H1 (cell line): ENCODE results near the gene TRIM22. TPM values are rescaled to one million over a fixed set of nuclear protein-coding genes. Genes with fewer than 3 reads are reported as not detected.

Experiments used
- TCF12 ChIP-seq: IDR thresholded peaks from 2 replicates; pipeline ENCODE4 v1.6.1; 2011; ENCODE audit warnings: low read depth, mild to moderate bottlenecking, low read length
- polyA plus RNA-seq, 7 experiments: library from polyadenylated mRNA; depleted of rRNA in 3 of 7; stranded (reverse) in 5 of 7; unstranded in 2 of 7; fragments of >200 nt in 5 of 7; fragments of 200-250 nt in 2 of 7; gene quantifications; 1 replicate in 5 of 7; 2 replicates in 1 of 7; 4 replicates in 1 of 7; pipeline versions ENCODE4 v1.2.1 to v1.2.3, GENCODE V29; 2011 to 2013; ENCODE audit warnings: missing spikeins in 2 of 7, mixed read lengths in 2 of 7
- total RNA-seq: library from RNA; stranded (reverse); fragmentation: NEBNext Ultra II Directional; extraction: Animal tissue kit (Norgen Biotek cat#: 25700); gene quantifications from 2 replicates; pipeline ENCODE4 v1.2.1, GENCODE V29; 2021
- TF ChIP-seq, protein P1 (sequence below): fragments of 300-600 bp; sonication (generic); IDR thresholded peaks from 2 replicates; pipeline ENCODE4 v1.7.1; 2012; ENCODE audit warnings: low read length, moderate library complexity, mild to moderate bottlenecking, inconsistent platforms; ENCODE audit not compliant: insufficient replicate concordance

Gene TRIM22
- total and polyA plus RNA-seq, 2 of the 8 experiments (the other 6 are each of a cell fraction or from before 2014, with no cell fraction given), result 56.0 to 82.7 TPM

DNA sequence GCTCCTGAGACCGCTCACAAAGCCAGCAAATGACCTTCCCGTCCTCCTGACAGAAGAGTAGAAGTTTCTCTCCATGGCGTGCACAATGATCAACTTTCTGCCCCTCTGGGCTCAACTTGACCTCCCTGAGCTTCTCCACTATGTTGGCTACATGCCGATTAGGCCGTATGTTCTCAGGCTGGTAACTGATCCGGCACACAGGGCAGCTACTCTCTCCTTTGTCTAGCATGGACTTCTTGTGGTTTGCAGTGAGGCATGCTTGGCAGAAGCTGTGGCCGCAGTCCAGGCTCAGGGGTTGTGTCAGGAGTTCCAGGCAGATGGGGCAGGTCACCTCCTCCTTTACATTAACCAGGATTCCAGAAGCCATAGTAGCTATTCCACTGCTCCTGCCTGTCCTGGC is 9.8 kb upstream of the TRIM22 start (continued):
- TF ChIP-seq, protein P1, sequence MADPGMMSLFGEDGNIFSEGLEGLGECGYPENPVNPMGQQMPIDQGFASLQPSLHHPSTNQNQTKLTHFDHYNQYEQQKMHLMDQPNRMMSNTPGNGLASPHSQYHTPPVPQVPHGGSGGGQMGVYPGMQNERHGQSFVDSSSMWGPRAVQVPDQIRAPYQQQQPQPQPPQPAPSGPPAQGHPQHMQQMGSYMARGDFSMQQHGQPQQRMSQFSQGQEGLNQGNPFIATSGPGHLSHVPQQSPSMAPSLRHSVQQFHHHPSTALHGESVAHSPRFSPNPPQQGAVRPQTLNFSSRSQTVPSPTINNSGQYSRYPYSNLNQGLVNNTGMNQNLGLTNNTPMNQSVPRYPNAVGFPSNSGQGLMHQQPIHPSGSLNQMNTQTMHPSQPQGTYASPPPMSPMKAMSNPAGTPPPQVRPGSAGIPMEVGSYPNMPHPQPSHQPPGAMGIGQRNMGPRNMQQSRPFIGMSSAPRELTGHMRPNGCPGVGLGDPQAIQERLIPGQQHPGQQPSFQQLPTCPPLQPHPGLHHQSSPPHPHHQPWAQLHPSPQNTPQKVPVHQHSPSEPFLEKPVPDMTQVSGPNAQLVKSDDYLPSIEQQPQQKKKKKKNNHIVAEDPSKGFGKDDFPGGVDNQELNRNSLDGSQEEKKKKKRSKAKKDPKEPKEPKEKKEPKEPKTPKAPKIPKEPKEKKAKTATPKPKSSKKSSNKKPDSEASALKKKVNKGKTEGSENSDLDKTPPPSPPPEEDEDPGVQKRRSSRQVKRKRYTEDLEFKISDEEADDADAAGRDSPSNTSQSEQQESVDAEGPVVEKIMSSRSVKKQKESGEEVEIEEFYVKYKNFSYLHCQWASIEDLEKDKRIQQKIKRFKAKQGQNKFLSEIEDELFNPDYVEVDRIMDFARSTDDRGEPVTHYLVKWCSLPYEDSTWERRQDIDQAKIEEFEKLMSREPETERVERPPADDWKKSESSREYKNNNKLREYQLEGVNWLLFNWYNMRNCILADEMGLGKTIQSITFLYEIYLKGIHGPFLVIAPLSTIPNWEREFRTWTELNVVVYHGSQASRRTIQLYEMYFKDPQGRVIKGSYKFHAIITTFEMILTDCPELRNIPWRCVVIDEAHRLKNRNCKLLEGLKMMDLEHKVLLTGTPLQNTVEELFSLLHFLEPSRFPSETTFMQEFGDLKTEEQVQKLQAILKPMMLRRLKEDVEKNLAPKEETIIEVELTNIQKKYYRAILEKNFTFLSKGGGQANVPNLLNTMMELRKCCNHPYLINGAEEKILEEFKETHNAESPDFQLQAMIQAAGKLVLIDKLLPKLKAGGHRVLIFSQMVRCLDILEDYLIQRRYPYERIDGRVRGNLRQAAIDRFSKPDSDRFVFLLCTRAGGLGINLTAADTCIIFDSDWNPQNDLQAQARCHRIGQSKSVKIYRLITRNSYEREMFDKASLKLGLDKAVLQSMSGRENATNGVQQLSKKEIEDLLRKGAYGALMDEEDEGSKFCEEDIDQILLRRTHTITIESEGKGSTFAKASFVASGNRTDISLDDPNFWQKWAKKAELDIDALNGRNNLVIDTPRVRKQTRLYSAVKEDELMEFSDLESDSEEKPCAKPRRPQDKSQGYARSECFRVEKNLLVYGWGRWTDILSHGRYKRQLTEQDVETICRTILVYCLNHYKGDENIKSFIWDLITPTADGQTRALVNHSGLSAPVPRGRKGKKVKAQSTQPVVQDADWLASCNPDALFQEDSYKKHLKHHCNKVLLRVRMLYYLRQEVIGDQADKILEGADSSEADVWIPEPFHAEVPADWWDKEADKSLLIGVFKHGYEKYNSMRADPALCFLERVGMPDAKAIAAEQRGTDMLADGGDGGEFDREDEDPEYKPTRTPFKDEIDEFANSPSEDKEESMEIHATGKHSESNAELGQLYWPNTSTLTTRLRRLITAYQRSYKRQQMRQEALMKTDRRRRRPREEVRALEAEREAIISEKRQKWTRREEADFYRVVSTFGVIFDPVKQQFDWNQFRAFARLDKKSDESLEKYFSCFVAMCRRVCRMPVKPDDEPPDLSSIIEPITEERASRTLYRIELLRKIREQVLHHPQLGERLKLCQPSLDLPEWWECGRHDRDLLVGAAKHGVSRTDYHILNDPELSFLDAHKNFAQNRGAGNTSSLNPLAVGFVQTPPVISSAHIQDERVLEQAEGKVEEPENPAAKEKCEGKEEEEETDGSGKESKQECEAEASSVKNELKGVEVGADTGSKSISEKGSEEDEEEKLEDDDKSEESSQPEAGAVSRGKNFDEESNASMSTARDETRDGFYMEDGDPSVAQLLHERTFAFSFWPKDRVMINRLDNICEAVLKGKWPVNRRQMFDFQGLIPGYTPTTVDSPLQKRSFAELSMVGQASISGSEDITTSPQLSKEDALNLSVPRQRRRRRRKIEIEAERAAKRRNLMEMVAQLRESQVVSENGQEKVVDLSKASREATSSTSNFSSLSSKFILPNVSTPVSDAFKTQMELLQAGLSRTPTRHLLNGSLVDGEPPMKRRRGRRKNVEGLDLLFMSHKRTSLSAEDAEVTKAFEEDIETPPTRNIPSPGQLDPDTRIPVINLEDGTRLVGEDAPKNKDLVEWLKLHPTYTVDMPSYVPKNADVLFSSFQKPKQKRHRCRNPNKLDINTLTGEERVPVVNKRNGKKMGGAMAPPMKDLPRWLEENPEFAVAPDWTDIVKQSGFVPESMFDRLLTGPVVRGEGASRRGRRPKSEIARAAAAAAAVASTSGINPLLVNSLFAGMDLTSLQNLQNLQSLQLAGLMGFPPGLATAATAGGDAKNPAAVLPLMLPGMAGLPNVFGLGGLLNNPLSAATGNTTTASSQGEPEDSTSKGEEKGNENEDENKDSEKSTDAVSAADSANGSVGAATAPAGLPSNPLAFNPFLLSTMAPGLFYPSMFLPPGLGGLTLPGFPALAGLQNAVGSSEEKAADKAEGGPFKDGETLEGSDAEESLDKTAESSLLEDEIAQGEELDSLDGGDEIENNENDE, result no peak
- TF ChIP-seq TCF12, result no peak
